Uterus (tissue), 2 donors: ENCODE measurements around the gene CTLA4.

Source experiments
- CTCF ChIP-seq, 4 experiments: fragments of 200-600 bp in 2 of 4; fragments of 450-650 bp in 2 of 4; sonication (generic) in 2 of 4; IDR thresholded peaks; one replicate each; pipeline ENCODE4 v1.5.1; 2016 to 2019; ENCODE audit warnings: antibody characterized with exemption in 4 of 4, mild to moderate bottlenecking in 2 of 4, moderate library complexity in 1 of 4
- POLR2A ChIP-seq, 2 donors: fragments of 450-650 bp; IDR thresholded peaks; one replicate each; pipeline ENCODE4 v1.6.1; 2016; ENCODE audit warnings: antibody characterized with exemption in 2 of 2, mild to moderate bottlenecking in 1 of 2, moderate library complexity in 1 of 2

- no peak for TF ChIP-seq POLR2A (IDR thresholded peaks at IDR 0.05)
- TF ChIP-seq CTCF (IDR thresholded peaks at IDR 0.05) = no peak
Measured at GRCh38 chr2:203894262-203894661, 26.7 kb downstream of the CTLA4 start.
